ENCODE measurements around the gene DGUOK. TPM values are rescaled to one million over a fixed set of nuclear protein-coding genes. Genes with fewer than 3 reads are reported as not detected.

DGUOK gene
- total RNA-seq, 1 donor from 2014 or later = 66.8 TPM

GRCh38 chr2:73904952-73905351, 21.7 kb upstream of the DGUOK start:
- Histone ChIP-seq H3K4me3 (ENCODE audit: low read depth, low read length) (no peak overlapping the region), H3K27me3 (ENCODE audit: control insufficient read depth, insufficient read depth, low read length) (no peaks in the 10 kb centered on the region), H3K36me3 (ENCODE audit: control insufficient read depth, insufficient read depth, low read length) (no peaks in the 10 kb centered on the region)
- no peak for TF ChIP-seq CTCF (IDR thresholded peaks at IDR 0.05; ENCODE audit: insufficient read depth, low read length, poor library complexity, severe bottlenecking)
- DNase-seq (ENCODE audit: low read depth) = no peak

- TF ChIP-seq CTCF (IDR thresholded peaks at IDR 0.05; ENCODE audit: insufficient read depth, low read length, poor library complexity, severe bottlenecking) = no peak
- no peak for DNase-seq (ENCODE audit: low read depth)
- Histone ChIP-seq H3K4me3 (ENCODE audit: low read depth, low read length) (no peak overlapping the region), H3K36me3 (ENCODE audit: control insufficient read depth, insufficient read depth, low read length) (no peaks in the 10 kb centered on the region), H3K27me3 (ENCODE audit: control insufficient read depth, insufficient read depth, low read length) (no peaks in the 10 kb centered on the region)
These were observed 19.7 kb upstream of the DGUOK start for GRCh38 chr2:73906847-73907505.

GRCh38 chr2:73907840-73908452, 18.7 kb upstream of the DGUOK start:
- no peak overlapping the region for H3K4me3 ChIP-seq (ENCODE audit: low read depth, low read length)
- H3K36me3 ChIP-seq (ENCODE audit: control insufficient read depth, insufficient read depth, low read length) = no peaks in the 10 kb centered on the region
- TF ChIP-seq CTCF (IDR thresholded peaks at IDR 0.05; ENCODE audit: insufficient read depth, low read length, poor library complexity, severe bottlenecking) = no peak
- no peaks in the 10 kb centered on the region for H3K27me3 ChIP-seq (ENCODE audit: control insufficient read depth, insufficient read depth, low read length)
- no peak for DNase-seq (ENCODE audit: low read depth)

GRCh38 chr2:73908689-73909652, 17.7 kb upstream of the DGUOK start:
- Histone ChIP-seq H3K4me3 (ENCODE audit: low read depth, low read length) (no peak overlapping the region), H3K36me3 (ENCODE audit: control insufficient read depth, insufficient read depth, low read length) (no peaks in the 10 kb centered on the region), H3K27me3 (ENCODE audit: control insufficient read depth, insufficient read depth, low read length) (no peaks in the 10 kb centered on the region)
- peak; percentile 82 for DNase-seq (ENCODE audit: low read depth)
- TF ChIP-seq CTCF (IDR thresholded peaks at IDR 0.05; ENCODE audit: insufficient read depth, low read length, poor library complexity, severe bottlenecking) = no peak

GRCh38 chr2:73910873-73911547, 15.7 kb upstream of the DGUOK start:
- no peak overlapping the region for H3K4me3 ChIP-seq (ENCODE audit: low read depth, low read length)
- DNase-seq (ENCODE audit: low read depth) = no peak
- H3K27me3 ChIP-seq (ENCODE audit: control insufficient read depth, insufficient read depth, low read length) = no peaks in the 10 kb centered on the region
- no peak for TF ChIP-seq CTCF (IDR thresholded peaks at IDR 0.05; ENCODE audit: insufficient read depth, low read length, poor library complexity, severe bottlenecking)
- no peaks in the 10 kb centered on the region for H3K36me3 ChIP-seq (ENCODE audit: control insufficient read depth, insufficient read depth, low read length)

All from kidney epithelial cell (primary cell).